Measurements from ENCODE around the gene DPPA4.

Gene DPPA4

GRCh38 chr3:109278546-109278945, 58.8 kb downstream of the DPPA4 start:
- H3K4me3 ChIP-seq (ENCODE audit: low read depth, low read length), result no peak overlapping the region
- TF ChIP-seq CTCF (IDR thresholded peaks at IDR 0.05; ENCODE audit: low read depth, low read length), result no peak
- in situ Hi-C loops (cut with HindIII; ENCODE audit: low sequenced_read_pairs), result no loop called here
- peak; percentile 30 for DNase-seq (ENCODE audit: low read depth, low spot score)

- DNase-seq (ENCODE audit: low read depth, low spot score), result no peak
- in situ Hi-C loops (cut with HindIII; ENCODE audit: low sequenced_read_pairs), result no loop called here
- no peak for TF ChIP-seq CTCF (IDR thresholded peaks at IDR 0.05; ENCODE audit: low read depth, low read length)
- no peak overlapping the region for H3K4me3 ChIP-seq (ENCODE audit: low read depth, low read length)
Measured at GRCh38 chr3:109278141-109278540, 59.2 kb downstream of the DPPA4 start.
